GM03348 (cell line): ENCODE results near the gene OR4F6.

ENCODE experiments used
- DNase-seq: peaks from one replicate; pipeline ENCODE4 v3.0.0; 2012; ENCODE audit warnings: low spot score

Gene OR4F6

DNA sequence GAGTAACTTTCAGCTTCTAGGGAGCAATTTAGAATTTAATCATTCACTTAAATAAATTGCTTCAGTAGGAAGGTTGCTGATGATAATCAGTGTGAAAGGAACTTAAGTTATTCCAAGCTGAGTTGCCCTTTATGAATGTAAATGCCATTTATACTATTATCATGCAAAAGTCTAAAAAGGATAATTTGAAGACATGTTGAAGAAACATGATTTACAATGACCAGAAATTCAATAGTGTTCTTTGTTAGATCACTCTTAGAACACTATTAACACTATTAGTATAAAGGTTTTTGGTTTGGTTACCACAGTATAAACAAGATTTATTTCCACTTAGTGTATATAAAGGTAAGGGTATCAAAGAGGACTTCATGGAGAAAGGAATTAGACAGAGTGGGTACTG is 1.6 kb downstream of the OR4F6 start:
- no peak for DNase-seq

DNA sequence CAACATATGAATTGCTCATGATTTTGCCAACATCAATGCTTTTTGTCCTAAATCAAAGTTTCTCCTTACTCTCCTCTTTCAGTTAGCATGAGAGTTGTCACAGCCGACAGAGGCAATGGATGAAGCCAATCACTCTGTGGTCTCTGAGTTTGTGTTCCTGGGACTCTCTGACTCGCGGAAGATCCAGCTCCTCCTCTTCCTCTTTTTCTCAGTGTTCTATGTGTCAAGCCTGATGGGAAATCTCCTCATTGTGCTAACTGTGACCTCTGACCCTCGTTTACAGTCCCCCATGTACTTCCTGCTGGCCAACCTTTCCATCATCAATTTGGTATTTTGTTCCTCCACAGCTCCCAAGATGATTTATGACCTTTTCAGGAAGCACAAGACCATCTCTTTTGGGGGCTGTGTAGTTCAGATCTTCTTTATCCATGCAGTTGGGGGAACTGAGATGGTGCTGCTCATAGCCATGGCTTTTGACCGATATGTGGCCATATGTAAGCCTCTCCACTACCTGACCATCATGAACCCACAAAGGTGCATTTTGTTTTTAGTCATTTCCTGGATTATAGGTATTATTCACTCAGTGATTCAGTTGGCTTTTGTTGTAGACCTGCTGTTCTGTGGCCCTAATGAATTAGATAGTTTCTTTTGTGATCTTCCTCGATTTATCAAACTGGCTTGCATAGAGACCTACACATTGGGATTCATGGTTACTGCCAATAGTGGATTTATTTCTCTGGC is 2.5 kb downstream of the OR4F6 start:
- no peak for DNase-seq

DNA sequence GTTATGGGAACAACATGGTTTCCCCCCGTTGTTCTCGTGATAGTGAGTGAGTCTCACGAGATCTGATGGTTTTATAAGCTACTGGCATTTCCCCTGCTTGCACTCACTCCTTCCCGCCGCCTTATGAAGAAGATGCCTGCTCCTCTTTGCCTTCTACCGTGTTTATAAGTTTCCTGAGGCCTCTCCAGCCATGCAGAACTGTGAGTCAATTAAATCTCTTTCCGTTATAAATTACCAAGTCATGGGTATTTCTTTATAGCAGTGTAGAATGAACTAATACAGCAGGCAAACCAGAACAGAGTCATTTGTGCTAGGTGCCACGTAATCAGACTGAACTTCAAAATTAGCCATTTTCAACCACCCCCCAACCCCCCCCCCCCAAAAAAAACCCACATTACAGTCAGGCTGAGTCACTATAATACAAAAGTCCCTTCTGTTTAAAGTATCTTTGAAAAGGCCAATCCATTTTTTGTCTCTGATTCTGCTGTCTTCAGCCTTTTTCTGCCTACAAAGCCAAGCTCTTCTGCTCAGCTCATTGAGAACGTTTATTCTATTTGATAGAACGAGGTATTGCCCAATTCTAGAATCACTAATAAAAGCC is 4.1 kb downstream of the OR4F6 start:
- peak; percentile 23 for DNase-seq

DNA sequence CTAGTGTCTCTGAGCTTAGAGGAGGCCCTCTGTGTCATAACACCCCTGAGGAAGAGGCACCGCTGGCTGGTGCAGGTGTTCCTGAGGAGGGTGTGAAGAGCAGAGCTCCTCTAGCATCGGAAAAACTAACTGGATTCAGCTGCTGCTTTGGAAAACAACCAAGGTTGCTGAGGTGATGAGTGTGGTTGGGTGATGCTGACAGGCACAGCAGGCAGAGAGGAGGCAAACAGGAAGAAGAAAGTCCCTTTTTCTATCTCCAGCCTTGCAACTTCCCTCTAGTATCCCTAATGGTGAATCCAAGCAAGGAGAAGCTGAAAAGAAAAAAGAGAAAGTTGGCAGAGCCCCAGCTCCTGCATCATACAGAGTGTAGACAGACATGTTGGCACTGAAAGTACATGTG is 4.9 kb downstream of the OR4F6 start:
- peak; percentile 27 for DNase-seq

DNA sequence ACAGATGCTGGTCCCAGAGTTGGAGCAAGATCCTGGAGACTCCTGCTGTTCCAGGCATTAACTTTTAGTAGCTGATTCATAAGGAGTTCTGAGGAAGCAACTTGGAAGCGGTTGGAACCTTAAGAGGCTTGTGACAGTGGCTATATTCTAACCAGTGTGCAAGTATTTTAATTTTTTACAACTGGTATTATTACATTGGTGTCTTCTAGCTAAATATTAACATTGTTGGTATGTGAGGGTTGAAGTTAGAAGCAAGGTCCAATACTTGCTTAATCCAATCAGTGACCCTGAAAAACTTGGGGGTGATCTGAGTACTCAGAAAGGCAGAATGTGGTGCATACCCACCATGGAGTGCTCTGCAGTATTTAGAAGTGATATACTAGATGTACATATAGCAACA is 7.1 kb downstream of the OR4F6 start:
- no peak for DNase-seq

DNA sequence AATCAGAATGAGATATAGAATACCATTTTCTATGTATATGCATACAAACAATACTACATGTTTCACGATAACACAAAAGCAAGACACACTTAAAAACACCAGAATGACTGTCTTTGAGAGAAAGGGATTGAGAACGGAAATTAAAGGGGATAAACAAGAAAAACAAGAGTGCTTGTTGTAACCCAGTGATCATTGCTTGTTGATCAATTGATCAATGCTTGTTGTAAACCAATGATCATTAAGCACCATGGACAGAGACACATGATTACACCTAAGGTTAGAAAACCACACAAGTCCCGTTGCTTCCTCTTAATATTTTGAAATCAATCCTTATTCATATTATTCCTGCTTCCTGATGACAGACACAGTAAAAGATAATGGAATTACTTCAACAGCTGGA is 7.6 kb downstream of the OR4F6 start:
- DNase-seq, result no peak

DNA sequence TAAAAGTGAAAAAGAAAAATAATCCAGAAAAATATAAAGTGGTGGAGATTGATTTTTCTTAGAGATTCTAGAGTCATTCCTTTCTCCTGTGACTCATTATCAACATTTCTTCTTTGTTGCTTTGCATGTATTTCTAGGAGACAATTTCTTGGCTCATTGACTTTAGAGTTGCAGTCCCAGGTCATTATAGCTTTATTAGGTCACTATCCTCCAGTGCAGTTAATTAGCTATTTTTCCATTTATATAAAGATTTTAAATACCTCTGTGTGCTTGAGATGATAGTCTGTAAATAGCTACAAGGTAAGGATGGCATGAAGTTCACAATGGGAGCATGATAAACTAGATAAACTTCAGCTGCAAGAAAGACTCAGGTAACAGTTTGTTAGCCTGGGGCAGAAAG is 8.6 kb downstream of the OR4F6 start, which contains the start of gene OR4F15:
TSS of gene OR4F15 (plus strand) at position 301 of the 400 bp plus-strand sequence. CDS start 5,985 bp downstream, outside the sequence.
- no peak for DNase-seq

DNA sequence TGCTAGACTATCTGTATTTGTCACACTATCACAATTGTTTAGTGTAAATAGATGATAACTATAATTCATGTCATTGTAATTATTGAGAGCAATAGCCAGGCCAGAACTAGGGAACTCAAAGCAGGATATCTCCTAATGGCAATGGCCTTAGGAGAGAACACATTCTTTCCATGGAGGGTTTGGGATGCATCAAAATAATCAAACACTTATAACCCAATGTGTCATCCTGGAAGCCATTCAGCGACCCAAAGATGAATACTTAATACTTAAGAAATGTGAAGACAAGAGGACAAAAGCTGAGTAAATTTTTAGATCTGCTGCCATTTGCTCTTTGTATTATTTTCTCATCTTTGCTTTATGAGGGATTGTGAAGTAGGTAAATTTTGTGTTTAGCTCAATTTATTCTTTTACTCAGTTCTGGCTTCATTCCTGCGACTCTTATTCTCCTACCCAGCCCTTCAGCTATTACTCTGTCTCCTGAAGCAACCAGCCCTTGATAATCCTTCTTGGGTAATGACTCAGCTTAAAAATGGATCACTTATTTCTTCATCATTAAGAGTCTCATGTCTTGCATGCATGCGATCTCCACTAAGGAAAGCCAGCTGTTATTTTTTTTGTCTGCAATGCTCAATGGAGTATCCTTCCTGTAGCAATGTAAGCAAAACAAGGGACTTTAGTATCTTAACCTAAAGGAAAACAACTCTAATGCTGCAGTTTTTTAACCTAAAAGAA is 10.7 kb downstream of the OR4F6 start:
- peak; percentile 63 for DNase-seq

DNA sequence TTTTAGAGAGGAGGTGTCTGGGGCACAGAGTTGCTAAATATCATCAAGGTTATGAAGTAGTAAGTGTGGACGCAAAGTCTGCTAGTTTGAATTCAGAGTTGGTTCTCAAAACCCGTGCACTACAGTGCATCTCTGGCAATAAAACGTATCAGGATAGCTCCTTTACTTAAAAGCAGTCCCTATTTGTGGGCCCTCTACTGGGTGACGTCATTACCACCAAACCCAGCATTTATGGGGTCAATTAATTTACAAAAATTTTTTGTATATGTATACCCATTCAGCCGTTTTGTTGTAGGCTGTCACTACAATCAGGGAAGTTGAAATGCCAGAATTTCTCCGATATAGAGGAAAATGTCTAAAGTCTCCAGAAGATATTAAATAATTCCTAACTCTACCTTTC is 17.5 kb downstream of the OR4F6 start:
- DNase-seq, result no peak

DNA sequence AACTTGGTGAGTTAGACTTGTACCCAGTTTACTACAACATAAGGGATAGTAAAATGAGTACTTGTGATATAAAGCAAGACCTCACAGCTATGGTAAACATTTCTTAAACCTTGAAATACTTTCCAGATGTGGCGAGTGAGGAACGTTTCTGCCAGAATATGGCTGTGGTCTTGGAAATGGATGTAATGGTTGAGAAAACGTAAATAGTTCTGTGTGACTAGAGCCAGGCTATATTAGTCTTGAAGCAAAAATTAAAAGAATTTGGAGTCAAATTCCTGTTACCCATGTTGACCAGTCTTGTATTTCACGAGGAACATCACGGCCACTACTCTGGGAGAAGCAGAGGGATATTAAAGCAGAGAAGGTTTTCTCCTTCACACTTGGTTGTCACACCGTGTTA is 23.9 kb downstream of the OR4F6 start:
- DNase-seq, result peak; percentile 33

DNA sequence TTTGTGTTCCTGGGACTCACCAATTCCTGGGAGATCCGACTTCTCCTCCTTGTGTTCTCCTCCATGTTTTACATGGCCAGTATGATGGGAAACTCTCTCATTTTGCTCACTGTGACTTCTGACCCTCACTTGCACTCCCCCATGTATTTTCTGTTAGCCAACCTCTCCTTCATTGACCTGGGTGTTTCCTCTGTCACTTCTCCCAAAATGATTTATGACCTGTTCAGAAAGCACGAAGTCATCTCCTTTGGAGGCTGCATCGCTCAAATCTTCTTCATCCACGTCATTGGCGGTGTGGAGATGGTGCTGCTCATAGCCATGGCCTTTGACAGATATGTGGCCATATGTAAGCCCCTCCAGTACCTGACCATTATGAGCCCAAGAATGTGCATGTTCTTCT is 25.5 kb downstream of the OR4F6 start:
- DNase-seq, result no peak

DNA sequence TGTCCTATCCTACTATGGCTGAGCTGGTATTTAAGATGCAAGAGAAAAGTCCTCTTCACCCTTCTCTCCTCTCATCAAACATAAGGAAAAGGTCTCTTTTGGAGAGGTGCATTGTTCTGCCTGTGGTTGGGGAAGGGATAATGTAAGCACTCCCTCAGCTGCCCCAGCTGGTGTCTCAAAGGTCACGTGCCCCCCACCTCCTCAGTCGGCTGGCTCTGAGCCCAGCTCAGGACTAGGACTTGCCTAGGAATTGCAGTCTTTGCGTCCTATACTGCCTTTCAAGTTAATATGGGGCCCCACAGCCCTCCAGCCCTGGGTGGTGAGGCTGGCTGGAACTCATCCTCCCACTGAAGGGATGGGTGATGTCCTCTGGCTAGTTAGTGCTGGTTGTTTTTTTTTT is 38.3 kb downstream of the OR4F6 start:
- no peak for DNase-seq

DNA sequence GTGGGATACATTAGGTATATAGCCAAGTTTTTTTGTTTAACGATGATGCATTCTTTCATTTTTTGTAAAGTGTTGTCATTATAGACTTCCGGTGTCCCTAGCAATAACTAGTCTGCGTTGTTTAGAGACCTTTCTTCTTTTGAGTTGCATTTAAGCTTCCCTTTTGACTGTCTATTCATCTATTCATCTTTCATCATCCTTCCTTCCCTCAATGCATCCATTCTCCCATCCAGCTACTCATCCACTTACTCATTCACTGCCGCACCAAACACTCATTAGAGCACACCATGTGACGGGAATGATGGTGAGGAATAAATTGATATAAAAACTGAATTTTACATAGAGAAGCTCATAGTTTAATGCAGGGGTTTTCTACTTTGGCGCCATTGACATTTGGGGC is 41.6 kb downstream of the OR4F6 start:
- no peak for DNase-seq

DNA sequence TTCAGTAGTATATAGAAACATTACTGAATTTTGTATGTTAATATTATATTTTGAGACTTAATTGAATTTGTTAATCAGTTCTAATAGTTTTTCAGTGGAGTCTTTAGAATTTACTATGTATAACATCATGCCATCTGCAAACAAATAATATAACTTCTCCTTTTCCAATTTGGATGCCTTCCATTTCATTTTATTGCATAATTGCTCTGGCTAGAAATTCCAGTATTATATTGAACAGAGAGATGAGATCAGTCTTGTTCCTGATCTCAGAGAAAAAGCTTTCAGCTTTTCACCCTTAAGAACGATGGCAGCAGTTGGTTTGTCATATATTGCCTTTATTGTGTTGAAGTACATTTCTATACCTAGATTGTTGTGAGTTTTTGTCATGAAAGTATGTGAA is 49.0 kb downstream of the OR4F6 start:
- no peak for DNase-seq
